Measurements from ENCODE around the gene HOXB8.

HOXB8 gene

DNA sequence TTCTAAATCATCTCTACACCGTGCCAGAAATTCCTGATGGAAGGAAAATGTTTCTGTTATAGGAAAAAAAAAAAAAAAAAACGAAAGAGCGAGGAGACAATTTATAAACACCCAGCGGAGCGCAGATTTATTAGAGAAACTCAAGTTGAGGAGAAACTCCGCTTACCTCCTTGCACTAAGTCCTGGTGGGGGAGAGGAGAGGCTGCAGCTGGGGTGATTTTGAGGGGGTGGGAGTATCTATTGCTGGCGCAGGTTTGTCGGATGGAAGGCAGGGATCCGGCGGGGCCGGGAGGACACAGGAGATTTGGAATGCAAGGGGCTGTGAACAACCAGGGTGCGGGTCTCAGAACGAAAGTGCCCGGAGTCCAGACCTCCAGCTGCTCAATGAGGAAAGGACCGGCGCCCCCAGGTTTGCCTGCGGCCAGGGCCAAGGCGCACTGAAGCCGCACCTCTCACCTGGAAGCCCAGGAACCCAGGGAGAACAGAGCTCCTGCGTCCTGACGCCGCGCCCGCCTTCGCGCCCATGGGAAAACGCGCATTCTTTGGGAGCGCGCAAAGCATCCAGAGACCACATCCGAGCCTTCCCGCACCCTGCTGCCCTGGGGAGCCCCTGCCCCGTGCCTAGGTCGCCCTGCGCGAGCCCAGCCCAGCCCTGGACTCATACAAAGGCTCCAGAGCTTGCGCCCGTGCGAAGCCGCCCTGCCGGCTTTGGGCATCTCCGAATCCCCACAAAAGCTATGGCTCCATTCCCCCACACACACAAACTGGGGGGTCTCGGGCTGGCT is 2.6 kb upstream of the HOXB8 start:
- TF ChIP-seq SIN3A (IDR thresholded peaks at IDR 0.05; ENCODE audit: borderline replicate concordance, insufficient read depth, low read length) = no peak

DNA sequence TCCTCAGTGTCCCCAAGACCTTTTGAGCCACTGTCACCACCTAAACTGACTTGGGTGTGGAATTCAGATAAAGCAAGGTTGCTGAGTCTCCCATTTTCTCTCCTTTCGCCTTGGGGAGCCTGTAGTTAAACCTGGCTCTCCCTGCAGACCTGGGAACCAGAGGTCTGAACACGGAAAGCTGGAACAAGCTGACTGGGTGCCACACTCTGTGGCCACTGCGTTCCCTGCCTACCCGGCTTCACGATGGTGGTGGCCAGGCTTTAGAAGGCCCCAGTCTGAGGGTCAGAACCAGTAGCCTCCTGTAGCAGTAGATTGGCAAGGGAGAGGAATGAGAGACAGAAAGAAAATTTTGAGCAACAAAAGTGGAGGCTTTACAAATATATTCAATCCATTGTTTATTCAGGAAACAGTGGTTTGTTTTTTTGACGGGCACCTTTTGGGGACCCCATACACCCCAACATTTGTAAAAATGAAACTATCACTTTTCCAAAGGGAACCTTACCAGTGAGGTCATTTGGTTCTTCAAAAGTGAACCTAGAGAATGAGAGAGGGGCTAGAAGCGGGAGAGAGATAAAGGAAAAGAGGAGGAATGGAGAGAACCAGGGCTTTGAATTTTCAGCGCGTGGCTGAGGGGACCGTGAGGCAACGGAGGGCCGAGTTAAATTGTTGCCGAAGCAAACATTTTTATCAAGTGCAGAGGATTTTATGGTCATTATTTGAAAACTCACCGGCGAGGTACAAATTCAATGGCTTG is 1.8 kb upstream of the HOXB8 start:
- TF ChIP-seq TAF1 (IDR thresholded peaks at IDR 0.05; ENCODE audit: borderline replicate concordance, insufficient read depth, low read length) = no peak
- TF ChIP-seq FOXP2 (optimal IDR thresholded peaks at IDR 0.05; ENCODE audit: borderline replicate concordance, extremely low read depth, extremely low read length, insufficient read depth) = no peak
- no peak for TF ChIP-seq POLR2AphosphoS5 (IDR thresholded peaks at IDR 0.05; ENCODE audit: low read depth, low read length)
- TF ChIP-seq SIN3A (IDR thresholded peaks at IDR 0.05; ENCODE audit: borderline replicate concordance, insufficient read depth, low read length) = no peak
- TF ChIP-seq, protein P1, sequence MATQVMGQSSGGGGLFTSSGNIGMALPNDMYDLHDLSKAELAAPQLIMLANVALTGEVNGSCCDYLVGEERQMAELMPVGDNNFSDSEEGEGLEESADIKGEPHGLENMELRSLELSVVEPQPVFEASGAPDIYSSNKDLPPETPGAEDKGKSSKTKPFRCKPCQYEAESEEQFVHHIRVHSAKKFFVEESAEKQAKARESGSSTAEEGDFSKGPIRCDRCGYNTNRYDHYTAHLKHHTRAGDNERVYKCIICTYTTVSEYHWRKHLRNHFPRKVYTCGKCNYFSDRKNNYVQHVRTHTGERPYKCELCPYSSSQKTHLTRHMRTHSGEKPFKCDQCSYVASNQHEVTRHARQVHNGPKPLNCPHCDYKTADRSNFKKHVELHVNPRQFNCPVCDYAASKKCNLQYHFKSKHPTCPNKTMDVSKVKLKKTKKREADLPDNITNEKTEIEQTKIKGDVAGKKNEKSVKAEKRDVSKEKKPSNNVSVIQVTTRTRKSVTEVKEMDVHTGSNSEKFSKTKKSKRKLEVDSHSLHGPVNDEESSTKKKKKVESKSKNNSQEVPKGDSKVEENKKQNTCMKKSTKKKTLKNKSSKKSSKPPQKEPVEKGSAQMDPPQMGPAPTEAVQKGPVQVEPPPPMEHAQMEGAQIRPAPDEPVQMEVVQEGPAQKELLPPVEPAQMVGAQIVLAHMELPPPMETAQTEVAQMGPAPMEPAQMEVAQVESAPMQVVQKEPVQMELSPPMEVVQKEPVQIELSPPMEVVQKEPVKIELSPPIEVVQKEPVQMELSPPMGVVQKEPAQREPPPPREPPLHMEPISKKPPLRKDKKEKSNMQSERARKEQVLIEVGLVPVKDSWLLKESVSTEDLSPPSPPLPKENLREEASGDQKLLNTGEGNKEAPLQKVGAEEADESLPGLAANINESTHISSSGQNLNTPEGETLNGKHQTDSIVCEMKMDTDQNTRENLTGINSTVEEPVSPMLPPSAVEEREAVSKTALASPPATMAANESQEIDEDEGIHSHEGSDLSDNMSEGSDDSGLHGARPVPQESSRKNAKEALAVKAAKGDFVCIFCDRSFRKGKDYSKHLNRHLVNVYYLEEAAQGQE (IDR thresholded peaks at IDR 0.05; ENCODE audit: insufficient read depth in 1 of 2, low read depth in 2 of 2, low read length in 2 of 2) = no peak

DNA sequence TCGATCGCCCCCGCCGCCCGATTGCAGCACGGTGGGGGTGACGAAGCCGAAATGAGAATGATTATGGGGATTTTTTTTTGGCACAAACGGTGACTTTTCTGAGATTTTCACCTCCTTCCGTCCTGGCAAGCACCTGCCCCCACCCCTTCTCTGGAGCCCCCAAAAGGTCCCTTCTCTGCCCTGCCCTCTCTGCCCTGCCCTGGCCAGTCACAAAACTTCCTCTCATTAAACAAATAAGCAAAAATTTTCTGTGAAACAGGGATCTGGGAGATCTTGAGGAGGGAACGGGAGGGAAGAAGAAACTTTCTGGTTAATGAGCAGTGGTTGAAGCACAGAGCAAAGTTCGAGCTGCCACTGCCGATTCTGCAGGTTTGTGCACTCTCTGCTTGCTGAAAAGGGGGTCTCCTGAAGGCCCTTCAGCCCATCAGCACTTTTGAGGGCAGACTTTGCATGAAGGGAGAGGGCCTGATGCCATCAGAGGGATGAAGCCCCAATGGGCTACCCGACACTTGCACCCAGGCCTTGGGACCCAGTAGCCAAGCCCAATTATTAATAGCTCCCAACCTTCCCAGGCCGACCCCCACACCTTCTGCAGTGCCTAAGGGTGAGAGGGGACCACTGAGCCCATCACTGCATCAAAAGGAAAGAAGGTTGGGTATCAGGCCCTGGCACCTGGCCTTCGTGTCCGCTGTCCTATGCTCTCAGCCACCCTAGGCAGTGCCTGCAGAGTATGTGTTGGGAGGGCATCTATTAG is 1.0 kb upstream of the HOXB8 start:
- TF ChIP-seq, protein P1 (IDR thresholded peaks at IDR 0.05; ENCODE audit: insufficient read depth in 1 of 2, low read depth in 2 of 2, low read length in 2 of 2) = no peak
- TF ChIP-seq TAF1 (IDR thresholded peaks at IDR 0.05; ENCODE audit: borderline replicate concordance, insufficient read depth, low read length) (no peak), FOXP2 (optimal IDR thresholded peaks at IDR 0.05; ENCODE audit: borderline replicate concordance, extremely low read depth, extremely low read length, insufficient read depth) (no peak), SIN3A (IDR thresholded peaks at IDR 0.05; ENCODE audit: borderline replicate concordance, insufficient read depth, low read length) (no peak), POLR2AphosphoS5 (IDR thresholded peaks at IDR 0.05; ENCODE audit: low read depth, low read length) (no peak)

DNA sequence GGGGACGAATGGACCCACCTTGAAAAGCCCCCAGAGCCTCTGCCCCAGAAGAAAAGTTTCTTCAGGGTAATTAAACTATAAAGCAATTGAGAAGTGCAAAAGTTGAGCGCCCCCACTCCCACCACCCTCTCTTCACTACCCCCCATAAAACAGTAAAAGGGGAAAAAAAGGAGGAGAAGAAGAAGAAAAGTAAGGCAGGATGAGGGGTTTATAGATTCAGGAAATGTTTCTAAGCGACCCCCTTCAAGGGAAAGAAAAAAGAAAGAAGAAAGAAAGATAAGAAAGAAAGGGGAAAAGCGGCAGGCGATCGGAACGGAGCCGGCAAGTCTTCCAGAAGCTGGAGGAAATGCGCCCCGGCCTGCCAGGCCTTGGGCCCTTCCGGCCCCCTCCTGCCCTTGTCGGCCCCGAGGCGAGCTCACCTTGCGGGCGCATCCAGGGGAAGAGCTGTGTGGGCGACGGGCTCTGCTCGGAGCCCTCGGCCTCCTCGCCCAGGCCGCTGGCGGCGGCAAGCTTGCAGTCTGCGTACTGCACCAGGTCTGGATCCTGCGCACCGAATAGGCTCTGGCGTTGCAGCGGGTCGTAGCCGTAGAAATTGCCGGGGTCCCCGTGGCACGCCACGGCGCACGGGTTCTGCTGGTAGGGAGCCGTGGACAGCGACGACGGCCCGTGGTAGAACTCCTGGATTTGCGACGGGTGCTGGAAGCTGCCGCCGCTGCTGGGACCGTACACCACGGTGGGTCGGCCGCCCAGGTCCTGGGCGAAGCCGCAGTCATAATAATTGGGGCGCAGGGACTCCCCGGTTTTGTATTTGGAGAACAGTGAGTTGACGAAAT is 1.0 kb downstream of the HOXB8 start:
- TF ChIP-seq POLR2AphosphoS5 (IDR thresholded peaks at IDR 0.05; ENCODE audit: low read depth, low read length) = no peak
- TF ChIP-seq TAF1 (IDR thresholded peaks at IDR 0.05; ENCODE audit: borderline replicate concordance, insufficient read depth, low read length) = no peak
- TF ChIP-seq SIN3A (IDR thresholded peaks at IDR 0.05; ENCODE audit: borderline replicate concordance, insufficient read depth, low read length) = no peak
- no peak for TF ChIP-seq FOXP2 (optimal IDR thresholded peaks at IDR 0.05; ENCODE audit: borderline replicate concordance, extremely low read depth, extremely low read length, insufficient read depth)
- TF ChIP-seq, protein P1 (IDR thresholded peaks at IDR 0.05; ENCODE audit: insufficient read depth in 1 of 2, low read depth in 2 of 2, low read length in 2 of 2) = no peak
